Sigmoid colon (tissue), 7 donors: ENCODE results near the gene MSLN. TPM values are rescaled to one million over a fixed set of nuclear protein-coding genes. Genes with fewer than 3 reads are reported as not detected.

Experiments
- DNase-seq: peaks from one replicate; pipeline ENCODE4 v3.0.0-alpha.2; 2019
- H3K27ac ChIP-seq, 4 donors: fragments of 200-600 bp; sonication (generic); one replicate each; pipeline ENCODE4 v1.5.1; 2016 to 2019; ENCODE audit warnings: mild to moderate bottlenecking in 1 of 4
- H3K27me3 ChIP-seq, 3 donors: fragments of 200-600 bp; sonication (generic); one replicate each; pipeline ENCODE4 v1.5.1; 2019; ENCODE audit warnings: mild to moderate bottlenecking in 1 of 3
- H3K36me3 ChIP-seq, 4 donors: fragments of 200-600 bp; sonication (generic); one replicate each; pipeline ENCODE4 v1.5.1; 2016 to 2019
- H3K4me1 ChIP-seq, 4 donors: fragments of 200-600 bp; sonication (generic); one replicate each; pipeline ENCODE4 v1.5.1; 2017 to 2019
- H3K4me3 ChIP-seq, 4 donors: fragments of 200-600 bp; sonication (generic); one replicate each; pipeline ENCODE4 v1.5.1; 2017 to 2019; ENCODE audit warnings: mild to moderate bottlenecking in 2 of 4, moderate library complexity in 1 of 4
- H3K9me3 ChIP-seq, 4 donors: fragments of 200-600 bp in 3 of 4; sonication (generic) in 3 of 4; one replicate each; pipeline versions ENCODE4 v1.5.1 to v1.6.1; 2013 to 2019
- CTCF ChIP-seq, 4 experiments: fragments of 450-650 bp in 3 of 4; fragments of 200-600 bp in 1 of 4; IDR thresholded peaks; one replicate each; pipeline ENCODE4 v1.5.1; 2016 to 2019; ENCODE audit warnings: antibody characterized with exemption in 4 of 4, mild to moderate bottlenecking in 3 of 4, moderate library complexity in 2 of 4
- EP300 ChIP-seq, 4 donors: sonication (generic); formaldehyde crosslinking; IDR thresholded peaks; one replicate each; pipeline ENCODE4 v1.6.1; 2017; ENCODE audit warnings: antibody characterized with exemption in 4 of 4
- POLR2A ChIP-seq, 2 donors: fragments of 450-650 bp; IDR thresholded peaks; one replicate each; pipeline ENCODE4 v1.6.1; 2016; ENCODE audit warnings: antibody characterized with exemption in 2 of 2, mild to moderate bottlenecking in 2 of 2, moderate library complexity in 2 of 2
- POLR2AphosphoS5 ChIP-seq, 4 donors: sonication (generic); formaldehyde crosslinking; IDR thresholded peaks; one replicate each; pipeline ENCODE4 v1.6.1; 2017; ENCODE audit warnings: antibody characterized with exemption in 4 of 4
- WGBS, 2 donors: extraction: QIAGEN DNeasy Blood & Tissue Kit; methylation state at CpG; one replicate each; pipeline ENCODE4 v1.1.7; 2013; 5-methylcytosine and 5-hydroxymethylcytosine counted together
- intact Hi-C: fragments of 100-400 bp; cut with DNase I; formaldehyde crosslinking; loops from one replicate; pipeline ENCODE4 v1.15.1; 2023
- polyA plus RNA-seq, 3 donors: library from polyadenylated mRNA; stranded (reverse); fragments of 200-250 nt; gene quantifications; one replicate each; pipeline ENCODE4 v1.2.3, GENCODE V29; 2013
- total RNA-seq, 4 donors: library from RNA; depleted of rRNA; stranded (reverse); fragments of >200 nt; gene quantifications; one replicate each; pipeline ENCODE4 v1.1.0, GENCODE V29; 2016
- donor health status: healthy with polysubstance abuse.
- donor health status: Bipolar disorder and iron deficiency.
- donor health status: healthy.

The MSLN gene
- total and polyA plus RNA-seq, 7 donors, result 0.54 to 3.5 (median 1.2) TPM; not detected in 3

GRCh38 chr16:728131-728889 is 32.2 kb upstream of the MSLN start:
- no peak overlapping the region for H3K27ac ChIP-seq
- TF ChIP-seq POLR2A (IDR thresholded peaks at IDR 0.05) (no peak), POLR2AphosphoS5 (IDR thresholded peaks at IDR 0.05) (peak in 2 of 4 donors; percentile 24 to 36)
- intact Hi-C loops, result no loop called here

GRCh38 chr16:728890-729744 is 31.4 kb upstream of the MSLN start:
- no peaks in the 10 kb centered on the region for H3K9me3 ChIP-seq
- no peak overlapping the region for H3K27ac ChIP-seq
- 71 to 75% methylated on average over 55 of the region's 55 CpGs for WGBS, 2 donors
- intact Hi-C loops, result no loop called here
- peaks cover 27 to 45% (median 30%) of the 10 kb centered on the region in 3 donors for H3K27me3 ChIP-seq
- TF ChIP-seq CTCF (IDR thresholded peaks at IDR 0.05), result no peak
- no peak for TF ChIP-seq POLR2A (IDR thresholded peaks at IDR 0.05)
- no peak for TF ChIP-seq EP300 (IDR thresholded peaks at IDR 0.05)
- TF ChIP-seq POLR2AphosphoS5 (IDR thresholded peaks at IDR 0.05), result no peak
- peaks cover 0 to 33% (median 27%) of the 10 kb centered on the region in 4 donors for H3K4me1 ChIP-seq
- peaks cover 0 to 27% (median 11%) of the 10 kb centered on the region in 4 donors for H3K36me3 ChIP-seq
- no peak overlapping the region for H3K4me3 ChIP-seq
- no peak for DNase-seq

More at GRCh38 chr16:728131-728889, 32.2 kb upstream of the MSLN start:
- H3K36me3 ChIP-seq, result peaks cover 0 to 19% (median 7%) of the 10 kb centered on the region in 4 donors
- peak; percentile 83 for DNase-seq
- peaks cover 27 to 45% (median 30%) of the 10 kb centered on the region in 3 donors for H3K27me3 ChIP-seq
- no peaks in the 10 kb centered on the region for H3K9me3 ChIP-seq
- H3K4me3 ChIP-seq, result peak overlapping the region; percentile 17 to 53 (median 46)
- peaks cover 0 to 33% (median 27%) of the 10 kb centered on the region in 4 donors for H3K4me1 ChIP-seq
- WGBS, 2 donors, result 1% methylated on average over 80 of the region's 80 CpGs

GRCh38 chr16:729768-730665 is 30.5 kb upstream of the MSLN start:
- no peaks in the 10 kb centered on the region for H3K9me3 ChIP-seq
- 91 to 92% methylated on average over 37 of the region's 37 CpGs for WGBS, 2 donors
- H3K27ac ChIP-seq, result no peak overlapping the region
- peaks cover 0 to 36% (median 17%) of the 10 kb centered on the region in 4 donors for H3K36me3 ChIP-seq
- peaks cover 0 to 33% (median 27%) of the 10 kb centered on the region in 4 donors for H3K4me1 ChIP-seq
- DNase-seq, result no peak
- no peak overlapping the region for H3K4me3 ChIP-seq
- intact Hi-C loops, result no loop called here
- TF ChIP-seq POLR2A (IDR thresholded peaks at IDR 0.05) (no peak), EP300 (IDR thresholded peaks at IDR 0.05) (no peak), CTCF (IDR thresholded peaks at IDR 0.05) (no peak), POLR2AphosphoS5 (IDR thresholded peaks at IDR 0.05) (no peak)
- H3K27me3 ChIP-seq, result peaks cover 27 to 43% (median 30%) of the 10 kb centered on the region in 3 donors

- peaks cover 0 to 31% (median 27%) of the 10 kb centered on the region in 4 donors for H3K4me1 ChIP-seq
- H3K36me3 ChIP-seq, result peaks cover 6 to 42% (median 22%) of the 10 kb centered on the region in 4 donors
- H3K4me3 ChIP-seq, result no peak overlapping the region
- TF ChIP-seq POLR2A (IDR thresholded peaks at IDR 0.05), result no peak
- no peak for TF ChIP-seq EP300 (IDR thresholded peaks at IDR 0.05)
- no peak for TF ChIP-seq POLR2AphosphoS5 (IDR thresholded peaks at IDR 0.05)
- no peak for TF ChIP-seq CTCF (IDR thresholded peaks at IDR 0.05)
- no peak overlapping the region for H3K27ac ChIP-seq
- H3K27me3 ChIP-seq, result peaks cover 23 to 35% (median 28%) of the 10 kb centered on the region in 3 donors
- no peak for DNase-seq
- intact Hi-C loops, result no loop called here
- 88 to 91% methylated on average over 22 of the region's 22 CpGs for WGBS, 2 donors
- H3K9me3 ChIP-seq, result no peaks in the 10 kb centered on the region
Measured at GRCh38 chr16:730666-731509, 29.6 kb upstream of the MSLN start.
